Peyer's patch (tissue), 4 donors: ENCODE data around the gene NDUFV1. TPM values are rescaled to one million over a fixed set of nuclear protein-coding genes. Genes with fewer than 3 reads are reported as not detected.
A peak's percentile ranks its signal among the peaks of the same experiment; 100 is the strongest.

ENCODE experiments used
- DNase-seq, 3 donors: peaks; one replicate each; pipeline ENCODE4 v3.0.0-alpha.2; 2017 to 2019
- H3K27ac ChIP-seq, 4 donors: fragments of 200-600 bp; sonication (generic); one replicate each; pipeline ENCODE4 v1.5.1; 2016 to 2019
- H3K27me3 ChIP-seq, 2 donors: fragments of 200-600 bp; sonication (generic); one replicate each; pipeline ENCODE4 v1.5.1; 2019
- H3K36me3 ChIP-seq, 3 donors: fragments of 200-600 bp; sonication (generic); one replicate each; pipeline ENCODE4 v1.5.1; 2016 to 2019
- H3K4me1 ChIP-seq, 4 donors: fragments of 200-600 bp; sonication (generic); one replicate each; pipeline ENCODE4 v1.5.1; 2016 to 2019
- H3K4me3 ChIP-seq, 4 donors: fragments of 200-600 bp; sonication (generic); 1 replicate in 3 of 4; 2 replicates in 1 of 4; pipeline ENCODE4 v1.5.1; 2016 to 2019; ENCODE audit warnings: mild to moderate bottlenecking in 1 of 4
- H3K9me3 ChIP-seq, 4 donors: fragments of 200-600 bp; sonication (generic); one replicate each; pipeline ENCODE4 v1.5.1; 2016 to 2019; ENCODE audit warnings: mild to moderate bottlenecking in 1 of 4
- POLR2A ChIP-seq, 2 donors: fragments of 450-650 bp; IDR thresholded peaks; one replicate each; pipeline ENCODE4 v1.5.1; 2017; ENCODE audit warnings: antibody characterized with exemption in 2 of 2, mild to moderate bottlenecking in 2 of 2, moderate library complexity in 2 of 2
- total RNA-seq, 4 donors: library from RNA; depleted of rRNA; stranded (reverse); fragments of >200 nt; gene quantifications; one replicate each; pipeline ENCODE4 v1.1.0, GENCODE V29; 2016
- TF ChIP-seq, protein P1 (sequence below), 6 experiments: fragments of 450-650 bp in 4 of 6; fragments of 200-600 bp in 2 of 6; sonication (generic) in 1 of 6; IDR thresholded peaks; one replicate each; pipeline ENCODE4 v1.5.1; 2017 to 2019; ENCODE audit warnings: antibody characterized with exemption in 6 of 6, mild to moderate bottlenecking in 3 of 6, moderate library complexity in 1 of 6

Gene NDUFV1
- total RNA-seq, 4 donors from 2014 or later, result 297 to 532 (median 329) TPM

DNA sequence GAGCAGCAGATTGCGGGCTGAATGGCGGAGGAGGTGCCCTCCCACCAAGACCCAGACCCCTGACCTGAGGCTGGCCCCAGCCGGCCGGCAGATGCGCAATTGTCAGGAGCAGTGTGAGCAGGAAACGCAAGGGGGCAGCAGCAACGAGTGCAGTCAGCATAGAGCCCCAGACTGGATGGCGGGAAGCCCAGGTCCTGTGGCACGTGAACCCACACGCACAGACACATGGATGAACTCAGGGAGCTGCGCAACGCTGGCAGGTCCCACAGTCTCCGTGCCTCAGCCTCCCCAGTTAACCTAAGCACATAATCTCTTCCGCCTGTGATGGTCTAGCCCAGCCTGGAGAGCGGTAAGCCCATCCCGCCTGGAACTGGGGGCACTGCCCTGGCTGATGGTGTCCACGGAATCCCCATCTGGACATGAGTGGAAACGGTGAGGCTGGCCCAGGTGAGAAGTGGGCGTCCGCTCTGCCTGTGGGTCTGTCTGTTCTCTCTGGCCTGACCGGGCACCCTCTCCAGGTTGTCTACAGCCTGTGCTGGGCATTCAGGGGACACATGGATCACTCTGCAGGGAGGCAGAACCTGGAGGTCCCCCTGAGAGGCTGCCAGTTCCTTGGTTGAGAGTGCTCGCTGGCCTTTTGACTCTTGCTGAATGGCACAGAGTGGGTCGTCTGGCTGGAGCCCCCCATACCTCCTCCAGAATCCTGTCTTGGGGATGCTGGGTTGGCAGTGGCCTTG, 33.5 kb downstream of the NDUFV1 start:
- H3K4me1 ChIP-seq, result peaks cover 0 to under 1% (median under 1%) of the 10 kb centered on the region in 4 donors
- H3K36me3 ChIP-seq, result no peaks in the 10 kb centered on the region
- peak; percentile 70 to 89 (median 82) for DNase-seq
- TF ChIP-seq, protein P1, sequence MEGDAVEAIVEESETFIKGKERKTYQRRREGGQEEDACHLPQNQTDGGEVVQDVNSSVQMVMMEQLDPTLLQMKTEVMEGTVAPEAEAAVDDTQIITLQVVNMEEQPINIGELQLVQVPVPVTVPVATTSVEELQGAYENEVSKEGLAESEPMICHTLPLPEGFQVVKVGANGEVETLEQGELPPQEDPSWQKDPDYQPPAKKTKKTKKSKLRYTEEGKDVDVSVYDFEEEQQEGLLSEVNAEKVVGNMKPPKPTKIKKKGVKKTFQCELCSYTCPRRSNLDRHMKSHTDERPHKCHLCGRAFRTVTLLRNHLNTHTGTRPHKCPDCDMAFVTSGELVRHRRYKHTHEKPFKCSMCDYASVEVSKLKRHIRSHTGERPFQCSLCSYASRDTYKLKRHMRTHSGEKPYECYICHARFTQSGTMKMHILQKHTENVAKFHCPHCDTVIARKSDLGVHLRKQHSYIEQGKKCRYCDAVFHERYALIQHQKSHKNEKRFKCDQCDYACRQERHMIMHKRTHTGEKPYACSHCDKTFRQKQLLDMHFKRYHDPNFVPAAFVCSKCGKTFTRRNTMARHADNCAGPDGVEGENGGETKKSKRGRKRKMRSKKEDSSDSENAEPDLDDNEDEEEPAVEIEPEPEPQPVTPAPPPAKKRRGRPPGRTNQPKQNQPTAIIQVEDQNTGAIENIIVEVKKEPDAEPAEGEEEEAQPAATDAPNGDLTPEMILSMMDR (IDR thresholded peaks at IDR 0.05), result peak; percentile 28 to 84 (median 66)
- no peak for TF ChIP-seq POLR2A (IDR thresholded peaks at IDR 0.05)
- H3K27me3 ChIP-seq, result no peaks in the 10 kb centered on the region
- H3K4me3 ChIP-seq, result no peak overlapping the region
- no peaks in the 10 kb centered on the region for H3K9me3 ChIP-seq
- no peak overlapping the region for H3K27ac ChIP-seq

DNA sequence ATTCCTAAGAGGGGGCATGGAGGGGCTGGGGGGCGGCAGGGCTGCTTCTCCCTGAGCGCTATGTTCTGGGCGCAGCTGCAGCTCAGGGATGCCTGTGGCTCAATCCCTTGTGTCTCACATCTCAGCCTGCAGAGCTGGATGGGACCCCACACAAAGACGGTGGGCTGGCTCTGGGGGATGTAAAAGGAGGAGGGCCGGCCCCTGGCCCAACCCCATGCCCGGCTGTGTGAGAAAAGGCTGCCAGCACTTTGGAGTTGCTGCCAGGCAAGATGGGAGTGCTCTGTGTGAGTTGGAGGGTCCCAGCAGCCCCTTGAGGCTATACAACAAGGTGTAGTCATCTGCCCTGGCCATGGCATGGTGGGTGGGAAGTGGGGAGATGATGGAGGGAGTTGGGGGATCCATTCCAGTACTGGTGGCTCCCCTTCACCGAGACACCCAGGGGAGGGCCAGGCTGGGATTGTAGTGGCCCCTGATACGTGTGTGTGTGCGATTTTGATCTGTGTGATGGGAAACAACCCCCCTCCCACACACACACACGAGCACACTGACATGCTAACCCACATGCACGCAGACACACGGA, 34.1 kb downstream of the NDUFV1 start:
- TF ChIP-seq, protein P1 (IDR thresholded peaks at IDR 0.05), result no peak
- TF ChIP-seq POLR2A (IDR thresholded peaks at IDR 0.05), result no peak
- Histone ChIP-seq H3K27ac (no peak overlapping the region), H3K9me3 (no peaks in the 10 kb centered on the region), H3K36me3 (no peaks in the 10 kb centered on the region), H3K27me3 (no peaks in the 10 kb centered on the region), H3K4me1 (peaks cover 0 to 5% (median 4%) of the 10 kb centered on the region in 4 donors), H3K4me3 (no peak overlapping the region)
- no peak for DNase-seq

DNA sequence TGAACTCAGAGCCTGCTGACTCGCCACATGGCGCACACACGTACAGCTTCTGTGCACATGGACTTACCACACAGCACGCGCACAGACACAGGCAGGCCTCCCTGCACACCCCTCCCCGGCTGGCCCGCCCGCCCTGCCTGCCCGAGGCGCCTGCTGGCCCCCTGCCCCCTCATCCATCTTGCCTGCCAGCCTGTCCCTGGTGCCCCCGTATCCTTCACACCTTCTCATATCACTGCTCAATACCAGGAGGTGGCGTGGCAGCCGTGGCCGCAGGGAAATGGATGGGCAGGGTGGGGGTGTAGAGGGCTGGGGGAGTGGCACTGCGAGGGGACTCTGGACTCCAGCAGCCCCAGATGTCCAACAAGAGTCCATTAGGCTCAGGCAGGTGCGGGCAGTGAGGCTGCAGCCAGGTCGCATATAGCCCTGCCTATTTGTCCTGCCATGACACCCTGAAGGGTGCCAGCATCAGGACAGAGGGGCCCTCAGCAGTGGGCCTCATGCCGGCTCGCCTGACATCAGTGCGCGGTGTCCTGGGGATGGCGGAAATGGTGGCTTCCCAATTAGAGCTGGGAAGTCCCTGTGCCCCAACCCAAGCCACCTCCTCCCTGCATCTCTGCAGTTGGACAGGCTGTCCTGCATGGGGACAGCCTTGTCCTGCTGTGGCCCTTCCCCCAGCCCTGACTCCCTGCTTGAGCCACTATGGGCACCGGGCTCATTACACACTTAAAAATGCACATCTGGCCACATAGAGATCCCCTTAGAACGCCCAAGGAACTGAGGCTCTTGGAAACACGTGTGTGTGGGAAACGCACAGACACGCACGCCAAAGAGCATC, 34.8 kb downstream of the NDUFV1 start:
- no peak overlapping the region for H3K4me3 ChIP-seq
- H3K9me3 ChIP-seq, result no peaks in the 10 kb centered on the region
- no peaks in the 10 kb centered on the region for H3K36me3 ChIP-seq
- H3K27ac ChIP-seq, result no peak overlapping the region
- TF ChIP-seq POLR2A (IDR thresholded peaks at IDR 0.05), result no peak
- TF ChIP-seq, protein P1 (IDR thresholded peaks at IDR 0.05), result no peak
- peak in 1 of 3 donors; percentile 48 for DNase-seq
- H3K4me1 ChIP-seq, result peaks cover 0 to 12% (median 11%) of the 10 kb centered on the region in 4 donors
- H3K27me3 ChIP-seq, result no peaks in the 10 kb centered on the region

DNA sequence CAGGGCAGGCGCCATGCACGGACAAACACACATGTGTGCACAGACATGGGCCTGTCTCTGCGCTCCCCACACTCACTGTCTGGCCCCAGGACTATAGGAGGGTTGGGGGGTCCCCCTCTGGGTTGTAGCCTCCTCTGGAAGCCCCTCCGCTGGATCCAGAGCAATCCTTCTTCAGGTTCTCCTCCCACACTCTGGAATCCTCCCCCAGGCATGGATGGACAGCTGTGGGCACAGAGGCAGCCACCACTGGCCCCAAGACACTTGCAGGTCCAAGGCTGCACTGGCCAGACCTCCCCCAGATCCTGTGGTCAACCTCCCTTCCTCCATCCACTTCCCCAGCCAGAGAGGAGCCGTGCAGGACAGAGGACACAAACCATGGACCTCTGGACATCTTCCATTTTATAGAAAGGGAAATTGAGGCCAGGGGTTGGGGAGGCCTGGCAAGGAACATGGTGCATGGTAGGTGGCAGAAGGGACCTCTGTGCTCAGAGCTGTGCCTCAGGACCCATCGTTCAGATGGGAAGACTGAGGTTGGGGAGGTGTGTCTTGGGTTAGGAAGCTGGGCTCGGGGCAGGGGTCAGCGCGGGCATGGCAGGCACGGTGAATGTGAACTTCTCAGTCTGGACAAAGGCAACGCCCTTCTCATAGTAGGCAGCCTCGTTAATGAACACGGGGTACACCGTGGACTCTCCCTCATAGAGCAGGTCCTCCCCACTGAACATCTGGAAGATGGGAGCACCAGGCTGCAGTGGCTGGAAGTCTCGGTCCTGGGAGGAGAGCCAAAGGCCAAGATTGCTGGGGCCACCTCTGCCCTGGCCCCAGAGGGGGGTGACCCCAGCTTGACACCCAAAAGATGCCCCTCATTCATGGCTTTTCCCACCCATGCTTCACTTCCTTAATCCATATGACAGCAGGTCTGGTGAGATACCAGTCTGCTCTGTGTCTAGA, 35.7 kb downstream of the NDUFV1 start:
- H3K27me3 ChIP-seq, result no peaks in the 10 kb centered on the region
- peaks cover 0 to 21% (median 20%) of the 10 kb centered on the region in 4 donors for H3K4me1 ChIP-seq
- TF ChIP-seq, protein P1 (IDR thresholded peaks at IDR 0.05), result no peak
- no peak for TF ChIP-seq POLR2A (IDR thresholded peaks at IDR 0.05)
- no peak overlapping the region for H3K4me3 ChIP-seq
- no peak overlapping the region for H3K27ac ChIP-seq
- no peaks in the 10 kb centered on the region for H3K36me3 ChIP-seq
- no peak for DNase-seq
- no peaks in the 10 kb centered on the region for H3K9me3 ChIP-seq

DNA sequence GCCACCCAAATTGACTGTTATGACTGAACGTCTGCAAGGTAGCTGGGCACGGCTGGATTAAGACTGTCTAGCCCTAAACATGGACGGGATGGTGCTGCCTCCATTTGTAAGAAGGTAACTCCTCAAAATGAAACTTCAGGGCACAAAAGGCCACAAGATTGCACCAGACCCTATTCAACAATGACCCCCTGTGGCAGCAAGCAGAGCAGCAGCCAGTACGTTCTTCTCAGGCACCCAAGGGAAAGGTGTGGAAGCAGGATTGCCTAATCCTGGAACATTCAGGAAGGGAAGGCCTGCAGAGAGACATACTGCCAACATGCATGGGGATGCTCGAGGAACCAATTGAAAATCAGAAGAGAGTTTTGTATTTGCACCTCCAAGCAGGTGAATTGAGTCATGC, 37.3 kb downstream of the NDUFV1 start:
- H3K27ac ChIP-seq, result no peak overlapping the region

More for the DNA sequence above, 37.3 kb downstream of the NDUFV1 start:
- TF ChIP-seq, protein P1 (IDR thresholded peaks at IDR 0.05), result peak in 3 of 6 experiments; percentile 41 to 45 (median 42)
- TF ChIP-seq POLR2A (IDR thresholded peaks at IDR 0.05), result no peak
- Histone ChIP-seq H3K36me3 (no peaks in the 10 kb centered on the region), H3K4me3 (no peak overlapping the region), H3K9me3 (no peaks in the 10 kb centered on the region), H3K4me1 (peaks cover 0 to 35% (median 33%) of the 10 kb centered on the region in 4 donors), H3K27me3 (no peaks in the 10 kb centered on the region)
- no peak for DNase-seq
